Caco-2 (cell line): Measurements from ENCODE around the gene RASGRF2. TPM values are rescaled to one million over a fixed set of nuclear protein-coding genes. Genes with fewer than 3 reads are reported as not detected.

Experiments
- BruUV-seq: library from RNA; stranded (reverse); fragments of 400-500 nt; replicated peaks from 2 replicates; lab custom pipeline; 2021; lab: Mats Ljungman, UMichigan
- CTCF ChIA-PET: fragments of 300-600 bp; sonication (Branson Sonifier 250); formaldehyde crosslinking; loops from one replicate; lab custom pipeline; 2022; ENCODE audit warnings: antibody characterized with exemption; lab: Charles Lee
- POLR2A ChIA-PET: fragments of 300-600 bp; sonication (Branson Sonifier 250); formaldehyde crosslinking; loops from one replicate; lab custom pipeline; 2022; ENCODE audit warnings: antibody characterized with exemption; lab: Charles Lee
- DNase-seq, 2 experiments: peaks; one replicate each; pipeline versions ENCODE4 v3.0.0 to v3.0.0-alpha.2; 2020 to 2022
- H3K27me3 ChIP-seq: replicated peaks from 2 replicates; pipeline ENCODE4 v1.6.0; 2011; ENCODE audit warnings: low read length; ENCODE audit not compliant: control insufficient read depth, insufficient read depth
- H3K36me3 ChIP-seq: 2 replicates; pipeline ENCODE4 v1.5.1; 2011; ENCODE audit warnings: low read length; ENCODE audit not compliant: control insufficient read depth, insufficient read depth
- H3K4me1 ChIP-seq: fragments of 250-450 bp; sonication (Bioruptor Pico); 2 replicates; pipeline ENCODE4 v1.5.1; 2020; ENCODE audit warnings: mild to moderate bottlenecking
- H3K4me3 ChIP-seq: 2 replicates; pipeline ENCODE4 v1.5.1; 2011; ENCODE audit warnings: low read depth, mild to moderate bottlenecking, control low read depth, low read length
- H3K9me3 ChIP-seq: fragments of 250-450 bp; sonication (Bioruptor Pico); 2 replicates; pipeline ENCODE4 v1.5.1; 2020; ENCODE audit warnings: mild to moderate bottlenecking, moderate library complexity
- H3K27ac Mint-ChIP-seq: one replicate; pipeline ENCODE4 v1.8.0; 2022; ENCODE audit warnings: mixed read lengths; ENCODE audit not compliant: unreplicated experiment
- H3K27me3 Mint-ChIP-seq: one replicate; pipeline ENCODE4 v1.8.0; 2022; ENCODE audit warnings: mixed read lengths; ENCODE audit not compliant: insufficient read depth, unreplicated experiment
- H3K36me3 Mint-ChIP-seq: one replicate; pipeline ENCODE4 v1.8.0; 2022; ENCODE audit warnings: mild to moderate bottlenecking, mixed read lengths; ENCODE audit not compliant: insufficient read depth, unreplicated experiment
- H3K4me1 Mint-ChIP-seq: one replicate; pipeline ENCODE4 v1.8.0; 2022; ENCODE audit warnings: low read depth, mixed read lengths; ENCODE audit not compliant: unreplicated experiment
- H3K4me3 Mint-ChIP-seq: one replicate; pipeline ENCODE4 v1.8.0; 2022; ENCODE audit warnings: mild to moderate bottlenecking, moderate library complexity, mixed read lengths; ENCODE audit not compliant: unreplicated experiment
- H3K9me3 Mint-ChIP-seq: one replicate; pipeline ENCODE4 v1.8.0; 2022; ENCODE audit warnings: mixed read lengths; ENCODE audit not compliant: unreplicated experiment
- CTCF ChIP-seq, 2 experiments: fragments of 200-600 bp in 1 of 2; IDR thresholded peaks; 1 replicate in 1 of 2; 2 replicates in 1 of 2; pipeline versions ENCODE4 v1.5.1 to v1.8.0; 2011 to 2022; ENCODE audit warnings: antibody characterized with exemption in 1 of 2, control low read depth in 1 of 2, inconsistent platforms in 1 of 2, low read depth in 1 of 2, low read length in 1 of 2, mild to moderate bottlenecking in 1 of 2, moderate library complexity in 1 of 2; ENCODE audit not compliant: insufficient read depth in 1 of 2, severe bottlenecking in 1 of 2, unreplicated experiment in 1 of 2
- intact Hi-C: fragments of 100-400 bp; cut with micrococcal nuclease; formaldehyde crosslinking; loops from one replicate; pipeline ENCODE4 v1.10.0; 2022; ENCODE audit not compliant: unreplicated experiment
- total RNA-seq: library from RNA; stranded (reverse); gene quantifications from 2 replicates; pipeline ENCODE4 v1.2.3, GENCODE V29; 2022

The RASGRF2 gene
- total RNA-seq, 1 experiment from 2014 or later = 23.1 TPM

- Histone ChIP-seq H3K36me3 (no peaks in the 10 kb centered on the region), H3K4me1 (no peaks in the 10 kb centered on the region), H3K9me3 (no peaks in the 10 kb centered on the region), H3K4me3 (no peak overlapping the region), H3K27me3 (no peaks in the 10 kb centered on the region)
- Mint-ChIP-seq H3K9me3 (no peaks in the 10 kb centered on the region), H3K36me3 (no peaks in the 10 kb centered on the region), H3K4me1 (peaks cover 5% of the 10 kb centered on the region), H3K27ac (no peak overlapping the region), H3K4me3 (no peak overlapping the region), H3K27me3 (no peaks in the 10 kb centered on the region)
- CTCF ChIA-PET = no interaction called here
- POLR2A ChIA-PET = no interaction called here
- no peak for TF ChIP-seq CTCF (IDR thresholded peaks at IDR 0.05; ENCODE audit: insufficient read depth in 1 of 2, low read depth in 1 of 2, low read length in 1 of 2, severe bottlenecking in 1 of 2, unreplicated experiment in 1 of 2)
- intact Hi-C loops = no loop called here
- DNase-seq = no peak
- no TSS peak for BruUV-seq
Measured at GRCh38 chr5:81187885-81188284, 227.7 kb downstream of the RASGRF2 start.

- Mint-ChIP-seq H3K9me3 (no peaks in the 10 kb centered on the region), H3K36me3 (no peaks in the 10 kb centered on the region), H3K27ac (no peak overlapping the region), H3K27me3 (no peaks in the 10 kb centered on the region), H3K4me3 (no peak overlapping the region), H3K4me1 (peaks cover 5% of the 10 kb centered on the region)
- TF ChIP-seq CTCF (IDR thresholded peaks at IDR 0.05; ENCODE audit: insufficient read depth in 1 of 2, low read depth in 1 of 2, low read length in 1 of 2, severe bottlenecking in 1 of 2, unreplicated experiment in 1 of 2) = no peak
- no peak for DNase-seq
- intact Hi-C loops = no loop called here
- CTCF ChIA-PET = no interaction called here
- no TSS peak for BruUV-seq
- Histone ChIP-seq H3K27me3 (no peaks in the 10 kb centered on the region), H3K4me1 (no peaks in the 10 kb centered on the region), H3K9me3 (no peaks in the 10 kb centered on the region), H3K36me3 (no peaks in the 10 kb centered on the region), H3K4me3 (no peak overlapping the region)
- POLR2A ChIA-PET = no interaction called here
Measured at GRCh38 chr5:81188962-81189361, 228.8 kb downstream of the RASGRF2 start.

- Histone ChIP-seq H3K9me3 (no peaks in the 10 kb centered on the region), H3K4me1 (no peaks in the 10 kb centered on the region; the same call in 1 of the 2 replicates), H3K36me3 (no peaks in the 10 kb centered on the region), H3K4me3 (no peak overlapping the region), H3K27me3 (no peaks in the 10 kb centered on the region)
- H3K27me3 Mint-ChIP-seq = no peaks in the 10 kb centered on the region
- no peak for TF ChIP-seq CTCF (IDR thresholded peaks at IDR 0.05; ENCODE audit: insufficient read depth in 1 of 2, low read depth in 1 of 2, low read length in 1 of 2, severe bottlenecking in 1 of 2, unreplicated experiment in 1 of 2)
- no peak for DNase-seq
- intact Hi-C loops = loop anchor here (10.0 kb wide), 1 partner anchor 225 kb away; the partner anchor contains the start of gene RASGRF2
- H3K4me1 Mint-ChIP-seq = peaks cover 9% of the 10 kb centered on the region
- ChIA-PET CTCF (no interaction called here), POLR2A (no interaction called here)
- no peaks in the 10 kb centered on the region for H3K36me3 Mint-ChIP-seq
- BruUV-seq = no TSS peak
- no peaks in the 10 kb centered on the region for H3K9me3 Mint-ChIP-seq
- H3K27ac Mint-ChIP-seq = no peak overlapping the region
- no peak overlapping the region for H3K4me3 Mint-ChIP-seq
Measured at GRCh38 chr5:81189875-81190498, 229.8 kb downstream of the RASGRF2 start.
